Pancreas (tissue), 10 donors: ENCODE measurements around the gene XIRP2. TPM values are rescaled to one million over a fixed set of nuclear protein-coding genes. Genes with fewer than 3 reads are reported as not detected.

Experiments used
- ATAC-seq, 4 donors: fragments of 200-7000 bp; cut with Tn5 transposase; one replicate each; pipeline versions ENCODE4 v1.8.0 to v1.9.1; 2020; ENCODE audit warnings: mild to moderate bottlenecking in 4 of 4, moderate library complexity in 4 of 4
- DNase-seq, 6 donors: peaks; one replicate each; pipeline ENCODE4 v3.0.0-alpha.2; 2020
- FAIRE-seq: peaks from 2 replicates; lab custom pipeline; 2012; peaks lifted over from hg19 to GRCh38; lab: Jason Lieb, UNC
- H3K27ac ChIP-seq, 4 donors: fragments of 200-600 bp; sonication (generic); 1 replicate in 3 of 4; 2 replicates in 1 of 4; pipeline versions ENCODE4 v1.5.0 to v1.8.0; 2020
- H3K27me3 ChIP-seq, 4 donors: fragments of 200-600 bp; one replicate each; pipeline ENCODE4 v1.8.0; 2021
- H3K36me3 ChIP-seq, 3 donors: fragments of 200-600 bp; sonication (generic) in 1 of 3; one replicate each; pipeline versions ENCODE4 v1.5.0 to v1.8.0; 2020 to 2021
- H3K4me1 ChIP-seq, 3 donors: fragments of 200-600 bp; one replicate each; pipeline ENCODE4 v1.8.0; 2021
- H3K4me3 ChIP-seq, 4 donors: fragments of 200-600 bp; sonication (generic) in 2 of 4; one replicate each; pipeline versions ENCODE4 v1.5.0 to v1.8.0; 2020 to 2021
- H3K9me3 ChIP-seq, 4 donors: fragments of 200-600 bp; one replicate each; pipeline ENCODE4 v1.8.0; 2021
- CTCF ChIP-seq, 4 donors: fragments of 200-600 bp; sonication (generic) in 3 of 4; IDR thresholded peaks; one replicate each; pipeline versions ENCODE4 v1.5.0 to v1.8.0; 2021; ENCODE audit warnings: antibody characterized with exemption in 4 of 4
- whole genome bisulfite sequencing, 2 donors: extraction: QIAGEN DNeasy Blood & Tissue Kit; methylation state at CpG; one replicate each; pipeline ENCODE4 v1.1.7; 2013; 5-methylcytosine and 5-hydroxymethylcytosine counted together
- intact Hi-C, 3 donors: fragments of 100-400 bp; cut with DNase I; formaldehyde crosslinking; loops; one replicate each; pipeline versions ENCODE4 v1.11.1 to v1.14.2; 2022
- polyA plus RNA-seq, 2 donors: library from polyadenylated mRNA; stranded (reverse); fragments of 200-250 nt; gene quantifications; one replicate each; pipeline ENCODE4 v1.2.3, GENCODE V29; 2013
- total RNA-seq, 6 donors: library from RNA; stranded (reverse); fragmentation: NEBNext Ultra II Directional in 4 of 6; extraction: Animal tissue kit (Norgen Biotek cat#: 25700) in 4 of 6; gene quantifications; one replicate each; pipeline versions ENCODE4 v1.2.1 to v1.2.4, GENCODE V29; 2021 to 2023
- donor health status: healthy with polysubstance abuse.
- donor health status: DM: no; HTN: no; CAD: no; lungs with moderate emphysema.
- donor health status: DM: no; HTN: no; CAD: no.
- donor health status: control.
- donor health status: control.
- donor health status: Bipolar disorder and iron deficiency.
- donor health status: DM: yes; HTN: yes; CAD: no.
- donor health status: DM: no; HTN: no; CAD: no.
- donor health status: DM: no; HTN: no; CAD: no.
- donor health status: DM: yes; HTN: yes; CAD: no.

Gene XIRP2
- total and polyA plus RNA-seq, 8 donors: 0.08 to 0.35 (median 0.28) TPM; not detected in 5

GRCh38 chr2:167298017-167298416 lies 409.7 kb downstream of the XIRP2 start:
- TF ChIP-seq CTCF (IDR thresholded peaks at IDR 0.05): no peak
- peaks cover 0 to 22% (median 6%) of the 10 kb centered on the region in 4 donors for H3K27me3 ChIP-seq

More at GRCh38 chr2:167298017-167298416, 409.7 kb downstream of the XIRP2 start:
- no peak overlapping the region for H3K4me3 ChIP-seq
- no peaks in the 10 kb centered on the region for H3K36me3 ChIP-seq
- no peak for ATAC-seq
- H3K4me1 ChIP-seq: peaks cover 0 to 5% (median 0%) of the 10 kb centered on the region in 3 donors
- no peak for DNase-seq
- FAIRE-seq: no peak
- 38 to 53% methylated on average over 1 of the region's 1 CpG for WGBS, 2 donors
- no peaks in the 10 kb centered on the region for H3K9me3 ChIP-seq
- H3K27ac ChIP-seq: no peak overlapping the region
- intact Hi-C loops: no loop called here
